PC-3 (cell line): ENCODE data around the gene TFIP11. TPM values are rescaled to one million over a fixed set of nuclear protein-coding genes. Genes with fewer than 3 reads are reported as not detected.

Experiments used
- ATAC-seq: fragments of 200-7000 bp; cut with Tn5 transposase; 2 replicates; pipeline ENCODE4 v1.9.1; 2020; ENCODE audit warnings: mild to moderate bottlenecking, moderate library complexity
- BruUV-seq: library from RNA; stranded (reverse); fragments of 400-500 nt; replicated peaks from 2 replicates; lab custom pipeline; 2021; lab: Mats Ljungman, UMichigan
- CTCF ChIA-PET: fragments of 300-600 bp; sonication (Branson Sonifier 250); formaldehyde crosslinking; loops from one replicate; lab custom pipeline; 2022; ENCODE audit warnings: antibody characterized with exemption; lab: Charles Lee
- POLR2A ChIA-PET: fragments of 300-600 bp; sonication (Branson Sonifier 250); formaldehyde crosslinking; loops from one replicate; lab custom pipeline; 2022; ENCODE audit warnings: antibody characterized with exemption; ENCODE audit not compliant: unreplicated experiment; lab: Charles Lee
- DNase-seq: peaks from one replicate; pipeline ENCODE4 v3.0.0-alpha.2; 2015
- H2AFZ ChIP-seq: fragments of 300-600 bp; sonication (generic); 2 replicates; pipeline ENCODE4 v1.6.0; 2016; ENCODE audit warnings: antibody characterized with exemption, low read length
- H3F3A ChIP-seq: fragments of 300-600 bp; sonication (generic); one replicate; pipeline ENCODE4 v1.6.0; 2017; ENCODE audit warnings: antibody characterized with exemption, low read length, control low read depth, mild to moderate bottlenecking; ENCODE audit not compliant: unreplicated experiment
- H3K27ac ChIP-seq: fragments of 300-600 bp; sonication (generic); 2 replicates; pipeline ENCODE4 v1.5.1; 2016; ENCODE audit warnings: mild to moderate bottlenecking, low read length
- H3K27me3 ChIP-seq: fragments of 300-600 bp; sonication (generic); 2 replicates; pipeline ENCODE4 v1.6.1; 2016; ENCODE audit warnings: low read length, mixed read lengths
- H3K36me3 ChIP-seq: fragments of 300-600 bp; sonication (generic); 2 replicates; pipeline ENCODE4 v1.6.1; 2016; ENCODE audit warnings: low read depth, mixed run types, low read length, mixed read lengths
- H3K4me1 ChIP-seq: fragments of 300-600 bp; sonication (generic); 2 replicates; pipeline ENCODE4 v1.5.1; 2016; ENCODE audit warnings: low read length; ENCODE audit not compliant: insufficient read depth
- H3K4me2 ChIP-seq: fragments of 300-600 bp; sonication (generic); 2 replicates; pipeline ENCODE4 v1.6.0; 2016; ENCODE audit warnings: low read length
- H3K4me3 ChIP-seq: fragments of 300-600 bp; sonication (generic); 2 replicates; pipeline ENCODE4 v1.5.1; 2016; ENCODE audit warnings: mild to moderate bottlenecking, low read length, mixed read lengths
- H3K79me2 ChIP-seq: fragments of 300-600 bp; sonication (generic); 2 replicates; pipeline ENCODE4 v1.6.1; 2017; ENCODE audit warnings: low read length, mixed read lengths
- H3K9ac ChIP-seq: fragments of 300-600 bp; sonication (generic); 2 replicates; pipeline ENCODE4 v1.6.0; 2016; ENCODE audit warnings: mild to moderate bottlenecking, low read length
- H3K9me2 ChIP-seq: fragments of 300-600 bp; sonication (generic); replicated peaks from 2 replicates; pipeline ENCODE4 v1.6.1; 2016; ENCODE audit warnings: mixed run types, low read length, mixed read lengths
- H3K9me3 ChIP-seq: fragments of 300-600 bp; sonication (generic); 2 replicates; pipeline ENCODE4 v1.6.1; 2016; ENCODE audit warnings: low read length, mixed read lengths
- H4K20me1 ChIP-seq: fragments of 300-600 bp; sonication (generic); 2 replicates; pipeline ENCODE4 v1.6.1; 2016; ENCODE audit warnings: low read length, mixed read lengths
- EZH2 ChIP-seq: fragments of 300-600 bp; sonication (generic); IDR thresholded peaks from one replicate; pipeline ENCODE4 v1.6.1; 2017; ENCODE audit warnings: antibody characterized with exemption, mild to moderate bottlenecking, low read length; ENCODE audit not compliant: unreplicated experiment
- EZH2phosphoT487 ChIP-seq: fragments of 300-600 bp; sonication (generic); IDR thresholded peaks from 2 replicates; pipeline ENCODE4 v1.6.1; 2018; ENCODE audit warnings: mild to moderate bottlenecking, antibody characterized with exemption, low read length, borderline replicate concordance
- intact Hi-C: fragments of 100-400 bp; cut with micrococcal nuclease; formaldehyde crosslinking; loops from 2 replicates; pipeline ENCODE4 v1.9.0; 2023
- total RNA-seq: library from RNA; depleted of rRNA; stranded (reverse); fragments of >200 nt; gene quantifications from 2 replicates; pipeline ENCODE4 v1.2.3, GENCODE V29; 2014
- TF ChIP-seq, protein P1 (sequence below): fragments of 300-600 bp; sonication (generic); conservative IDR thresholded peaks from 2 replicates; pipeline ENCODE4 v1.5.1; 2017; ENCODE audit warnings: antibody characterized with exemption, low read depth, mild to moderate bottlenecking, low read length

The TFIP11 gene
- total RNA-seq, 1 experiment from 2014 or later: 22.4 TPM

DNA sequence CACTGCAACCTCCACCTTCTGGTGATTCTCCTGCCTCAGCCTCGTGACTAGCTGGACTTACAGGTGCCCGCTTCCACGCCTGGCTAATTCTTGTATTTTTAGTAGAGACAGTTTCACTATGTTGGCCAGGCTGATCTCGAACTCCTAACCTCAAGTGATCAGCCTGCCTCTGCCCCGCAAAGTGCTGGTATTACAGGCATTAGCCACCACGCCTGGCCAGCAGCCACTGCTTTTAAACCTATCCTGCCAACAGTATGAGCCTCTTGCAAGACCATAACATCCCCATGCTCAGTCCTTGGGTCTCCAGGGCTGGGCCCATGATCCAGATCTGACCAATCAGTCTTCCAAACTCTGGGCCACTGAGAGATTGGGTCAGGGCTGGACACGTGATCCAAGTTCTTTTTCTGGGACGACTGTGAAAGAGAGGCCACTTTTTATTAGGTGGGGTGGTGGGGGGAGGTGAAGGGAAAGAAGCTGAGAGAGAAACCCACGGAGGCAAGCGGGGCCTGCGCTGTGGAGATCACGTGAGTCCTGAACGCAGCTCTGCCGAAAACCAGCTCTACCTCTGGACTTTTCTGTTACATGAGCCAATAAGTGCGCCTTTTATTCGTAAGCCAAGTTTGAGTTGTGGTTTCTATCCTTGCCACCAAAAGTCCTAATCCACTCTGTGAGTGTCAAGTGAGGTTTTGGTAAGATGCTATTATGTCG lies 65.3 kb downstream of the TFIP11 start:
- H3F3A ChIP-seq: no peaks in the 10 kb centered on the region
- no peaks in the 10 kb centered on the region for H3K9me3 ChIP-seq
- BruUV-seq: no TSS peak
- DNase-seq (no peak), ATAC-seq (no peak)
- no peaks in the 10 kb centered on the region for H4K20me1 ChIP-seq
- CTCF ChIA-PET: interaction anchor here (0.6 kb wide), 1 partner anchor 107 kb away, joined by 10 read pairs; no protein-coding TSS in a partner anchor
- no peak overlapping the region for H3K4me3 ChIP-seq
- TF ChIP-seq, protein P1, sequence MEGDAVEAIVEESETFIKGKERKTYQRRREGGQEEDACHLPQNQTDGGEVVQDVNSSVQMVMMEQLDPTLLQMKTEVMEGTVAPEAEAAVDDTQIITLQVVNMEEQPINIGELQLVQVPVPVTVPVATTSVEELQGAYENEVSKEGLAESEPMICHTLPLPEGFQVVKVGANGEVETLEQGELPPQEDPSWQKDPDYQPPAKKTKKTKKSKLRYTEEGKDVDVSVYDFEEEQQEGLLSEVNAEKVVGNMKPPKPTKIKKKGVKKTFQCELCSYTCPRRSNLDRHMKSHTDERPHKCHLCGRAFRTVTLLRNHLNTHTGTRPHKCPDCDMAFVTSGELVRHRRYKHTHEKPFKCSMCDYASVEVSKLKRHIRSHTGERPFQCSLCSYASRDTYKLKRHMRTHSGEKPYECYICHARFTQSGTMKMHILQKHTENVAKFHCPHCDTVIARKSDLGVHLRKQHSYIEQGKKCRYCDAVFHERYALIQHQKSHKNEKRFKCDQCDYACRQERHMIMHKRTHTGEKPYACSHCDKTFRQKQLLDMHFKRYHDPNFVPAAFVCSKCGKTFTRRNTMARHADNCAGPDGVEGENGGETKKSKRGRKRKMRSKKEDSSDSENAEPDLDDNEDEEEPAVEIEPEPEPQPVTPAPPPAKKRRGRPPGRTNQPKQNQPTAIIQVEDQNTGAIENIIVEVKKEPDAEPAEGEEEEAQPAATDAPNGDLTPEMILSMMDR: no peak
- TF ChIP-seq EZH2: no peak
- no peak for TF ChIP-seq EZH2phosphoT487
- no peak overlapping the region for H3K4me2 ChIP-seq
- intact Hi-C loops: no loop called here
- no peak overlapping the region for H2AFZ ChIP-seq
- H3K79me2 ChIP-seq: no peaks in the 10 kb centered on the region
- H3K9me2 ChIP-seq: no peaks in the 10 kb centered on the region
- no peak overlapping the region for H3K27ac ChIP-seq
- no peaks in the 10 kb centered on the region for H3K4me1 ChIP-seq
- no peak overlapping the region for H3K9ac ChIP-seq
- POLR2A ChIA-PET: no interaction called here
- H3K27me3 ChIP-seq: no peaks in the 10 kb centered on the region
- H3K36me3 ChIP-seq: no peaks in the 10 kb centered on the region

DNA sequence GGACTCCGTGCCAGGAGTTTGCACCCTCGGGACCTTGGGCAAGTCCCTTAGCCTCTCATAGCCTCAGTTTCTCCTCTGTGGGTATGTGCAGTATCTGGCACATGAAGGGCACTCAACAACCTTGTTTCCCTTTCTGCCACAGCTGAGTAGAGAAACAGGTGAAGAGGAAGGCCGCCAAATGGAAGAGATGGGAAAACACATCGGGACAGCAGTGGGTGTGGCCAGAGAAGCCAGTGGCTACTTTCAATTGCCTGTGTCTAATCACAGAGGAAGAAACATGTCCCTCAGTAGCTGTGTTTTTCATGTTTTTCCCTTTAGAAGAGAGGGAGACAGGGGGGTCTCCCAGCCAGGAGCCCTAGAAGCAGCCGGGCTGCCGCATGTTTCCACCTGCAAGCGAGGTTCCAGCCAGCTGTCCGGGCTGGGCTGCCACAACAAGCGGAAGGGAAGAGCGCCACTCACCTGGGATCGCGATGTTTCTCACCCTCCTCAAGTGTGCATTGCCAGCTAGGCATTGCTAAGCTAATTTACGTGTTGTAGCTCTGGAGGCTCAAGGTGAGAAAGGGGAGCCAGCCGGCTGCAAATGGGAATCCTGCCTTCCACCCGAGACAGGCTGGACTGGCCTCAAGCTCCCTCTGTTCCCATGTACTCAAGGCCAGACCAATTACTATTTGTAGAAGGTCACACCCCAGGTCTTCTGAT lies 66.5 kb downstream of the TFIP11 start:
- H3K27ac ChIP-seq: no peak overlapping the region
- no peak overlapping the region for H2AFZ ChIP-seq
- no peaks in the 10 kb centered on the region for H3K36me3 ChIP-seq
- BruUV-seq: no TSS peak
- no peaks in the 10 kb centered on the region for H4K20me1 ChIP-seq
- ChIA-PET POLR2A (no interaction called here), CTCF (no interaction called here)
- H3K27me3 ChIP-seq: no peaks in the 10 kb centered on the region
- DNase-seq (no peak), ATAC-seq (no peak)
- no peak overlapping the region for H3K4me2 ChIP-seq
- H3F3A ChIP-seq: no peaks in the 10 kb centered on the region
- intact Hi-C loops: no loop called here
- no peak overlapping the region for H3K9ac ChIP-seq
- no peaks in the 10 kb centered on the region for H3K79me2 ChIP-seq
- H3K9me3 ChIP-seq: no peaks in the 10 kb centered on the region
- TF ChIP-seq EZH2phosphoT487 (no peak), EZH2 (no peak)
- TF ChIP-seq, protein P1: no peak
- no peak overlapping the region for H3K4me3 ChIP-seq
- H3K9me2 ChIP-seq: no peaks in the 10 kb centered on the region
- H3K4me1 ChIP-seq: no peaks in the 10 kb centered on the region

DNA sequence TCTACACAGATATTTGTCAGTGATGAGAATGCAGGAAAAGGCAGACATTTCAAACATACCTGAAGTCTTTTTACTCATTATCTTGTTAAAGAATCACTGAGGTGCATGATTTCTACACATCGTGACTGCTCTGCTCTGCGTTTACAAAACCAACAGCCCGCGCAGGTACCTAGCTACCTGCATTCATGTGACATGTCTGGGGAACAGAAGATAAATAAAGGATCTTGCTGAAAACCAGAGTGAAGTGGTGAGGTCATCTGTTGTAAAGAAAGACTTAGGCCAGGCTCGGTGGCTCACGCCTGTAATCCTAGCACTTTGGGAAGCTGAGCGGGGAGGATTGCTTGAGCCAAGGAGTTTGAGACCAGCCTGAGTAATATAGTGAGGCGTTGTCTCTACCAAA lies 67.5 kb downstream of the TFIP11 start:
- no peaks in the 10 kb centered on the region for H3K9me2 ChIP-seq
- H3K4me1 ChIP-seq: no peaks in the 10 kb centered on the region
- no peak overlapping the region for H3K9ac ChIP-seq
- no peak overlapping the region for H3K27ac ChIP-seq
- H3K79me2 ChIP-seq: no peaks in the 10 kb centered on the region
- no peaks in the 10 kb centered on the region for H3F3A ChIP-seq
- H3K4me3 ChIP-seq: no peak overlapping the region
- H3K9me3 ChIP-seq: no peaks in the 10 kb centered on the region
- ChIA-PET CTCF (interaction anchor here (0.5 kb wide), 1 partner anchor 1262 kb away, joined by 11 read pairs; no protein-coding TSS in a partner anchor), POLR2A (no interaction called here)
- BruUV-seq: no TSS peak
- no peaks in the 10 kb centered on the region for H4K20me1 ChIP-seq
- DNase-seq (no peak), ATAC-seq (no peak)
- intact Hi-C loops: no loop called here
- TF ChIP-seq, protein P1: no peak
- TF ChIP-seq EZH2phosphoT487 (no peak), EZH2 (no peak)
- H3K36me3 ChIP-seq: no peaks in the 10 kb centered on the region
- no peaks in the 10 kb centered on the region for H3K27me3 ChIP-seq
- H2AFZ ChIP-seq: no peak overlapping the region
- H3K4me2 ChIP-seq: no peak overlapping the region
